WERI-Rb-1 (cell line): ENCODE data around the gene ERI3.

Source experiments
- DNase-seq: peaks from one replicate; pipeline ENCODE4 v3.0.0-alpha.2; 2020
- H3K27ac ChIP-seq: fragments of 250-450 bp; sonication (Bioruptor Pico); 2 replicates; pipeline ENCODE4 v1.5.1; 2020; ENCODE audit warnings: mild to moderate bottlenecking, moderate library complexity
- H3K27me3 ChIP-seq: fragments of 250-450 bp; sonication (Bioruptor Pico); 2 replicates; pipeline ENCODE4 v1.5.1; 2021; ENCODE audit warnings: mild to moderate bottlenecking, low read depth, moderate library complexity; ENCODE audit not compliant: insufficient read depth, severe bottlenecking
- H3K36me3 ChIP-seq: fragments of 250-450 bp; sonication (Bioruptor Pico); 2 replicates; pipeline ENCODE4 v1.5.1; 2020; ENCODE audit warnings: mild to moderate bottlenecking, moderate library complexity
- H3K4me3 ChIP-seq: 2 replicates; pipeline ENCODE4 v1.5.1; 2011; ENCODE audit warnings: low read depth, mild to moderate bottlenecking, control low read depth, low read length
- H3K9me3 ChIP-seq: fragments of 250-450 bp; sonication (Bioruptor Pico); 2 replicates; pipeline ENCODE4 v1.5.1; 2021; ENCODE audit warnings: mild to moderate bottlenecking, moderate library complexity; ENCODE audit not compliant: severe bottlenecking
- TF ChIP-seq, protein P1 (sequence below): IDR thresholded peaks from 2 replicates; pipeline ENCODE4 v1.5.1; 2011; ENCODE audit warnings: low read depth, mild to moderate bottlenecking, control low read depth, inconsistent platforms, low read length

ERI3 gene

DNA sequence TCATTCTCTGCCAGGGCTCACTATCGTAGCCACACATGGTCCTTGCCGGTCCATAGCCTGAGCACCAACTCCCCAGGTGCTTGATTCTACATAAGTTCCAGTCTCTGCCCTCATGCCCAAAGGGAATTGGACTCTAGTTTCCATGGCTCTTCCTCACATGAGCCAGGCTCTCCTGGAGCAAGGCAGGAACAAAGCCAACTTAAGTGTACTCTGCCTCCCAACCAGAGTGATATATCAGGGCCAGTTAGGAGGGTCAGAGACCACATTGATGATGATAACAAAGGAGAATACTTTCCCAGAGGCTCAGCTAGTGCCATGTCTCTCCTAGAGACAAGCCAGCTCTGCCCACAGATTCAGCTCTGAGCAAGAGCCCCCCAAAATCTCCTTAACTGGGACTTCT is 70.9 kb downstream of the ERI3 start:
- Histone ChIP-seq H3K9me3 (no peaks in the 10 kb centered on the region), H3K27ac (no peak overlapping the region), H3K36me3 (peaks cover 56% of the 10 kb centered on the region), H3K27me3 (no peaks in the 10 kb centered on the region), H3K4me3 (no peak overlapping the region)
- no peak for DNase-seq
- TF ChIP-seq, protein P1, sequence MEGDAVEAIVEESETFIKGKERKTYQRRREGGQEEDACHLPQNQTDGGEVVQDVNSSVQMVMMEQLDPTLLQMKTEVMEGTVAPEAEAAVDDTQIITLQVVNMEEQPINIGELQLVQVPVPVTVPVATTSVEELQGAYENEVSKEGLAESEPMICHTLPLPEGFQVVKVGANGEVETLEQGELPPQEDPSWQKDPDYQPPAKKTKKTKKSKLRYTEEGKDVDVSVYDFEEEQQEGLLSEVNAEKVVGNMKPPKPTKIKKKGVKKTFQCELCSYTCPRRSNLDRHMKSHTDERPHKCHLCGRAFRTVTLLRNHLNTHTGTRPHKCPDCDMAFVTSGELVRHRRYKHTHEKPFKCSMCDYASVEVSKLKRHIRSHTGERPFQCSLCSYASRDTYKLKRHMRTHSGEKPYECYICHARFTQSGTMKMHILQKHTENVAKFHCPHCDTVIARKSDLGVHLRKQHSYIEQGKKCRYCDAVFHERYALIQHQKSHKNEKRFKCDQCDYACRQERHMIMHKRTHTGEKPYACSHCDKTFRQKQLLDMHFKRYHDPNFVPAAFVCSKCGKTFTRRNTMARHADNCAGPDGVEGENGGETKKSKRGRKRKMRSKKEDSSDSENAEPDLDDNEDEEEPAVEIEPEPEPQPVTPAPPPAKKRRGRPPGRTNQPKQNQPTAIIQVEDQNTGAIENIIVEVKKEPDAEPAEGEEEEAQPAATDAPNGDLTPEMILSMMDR = no peak

DNA sequence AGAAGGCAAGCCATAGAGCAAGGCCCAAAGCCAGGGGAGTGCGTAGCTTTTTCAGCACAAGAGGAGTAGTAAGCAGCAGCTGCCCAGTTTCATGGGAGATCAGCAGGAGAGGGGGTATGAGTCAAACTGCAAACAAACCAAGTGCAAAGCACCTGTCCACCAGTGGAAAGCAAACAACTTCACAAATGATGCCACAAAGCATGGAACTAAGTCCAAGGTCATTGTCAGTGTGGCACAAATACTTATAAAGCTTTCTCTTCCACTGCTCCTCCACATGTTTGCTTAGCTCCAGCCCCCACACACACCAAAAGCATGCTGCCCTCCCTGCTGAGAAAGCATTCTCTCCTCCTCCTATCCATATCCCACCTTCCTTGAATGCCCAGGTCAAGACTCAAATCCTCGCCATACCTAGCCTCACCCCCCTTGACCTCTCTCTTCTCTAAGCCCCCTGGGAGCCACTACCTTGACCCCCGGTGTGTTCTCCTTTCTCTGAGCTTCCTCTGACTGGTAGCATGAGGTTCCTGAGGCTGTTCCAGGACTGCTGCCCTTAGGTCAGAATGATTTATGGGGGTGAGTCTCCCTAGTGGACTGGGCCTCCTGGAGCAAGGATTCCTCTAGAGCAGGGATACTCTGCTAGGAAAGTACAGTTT is 71.4 kb downstream of the ERI3 start:
- no peak for DNase-seq
- Histone ChIP-seq H3K27ac (no peak overlapping the region), H3K9me3 (no peaks in the 10 kb centered on the region)

DNA sequence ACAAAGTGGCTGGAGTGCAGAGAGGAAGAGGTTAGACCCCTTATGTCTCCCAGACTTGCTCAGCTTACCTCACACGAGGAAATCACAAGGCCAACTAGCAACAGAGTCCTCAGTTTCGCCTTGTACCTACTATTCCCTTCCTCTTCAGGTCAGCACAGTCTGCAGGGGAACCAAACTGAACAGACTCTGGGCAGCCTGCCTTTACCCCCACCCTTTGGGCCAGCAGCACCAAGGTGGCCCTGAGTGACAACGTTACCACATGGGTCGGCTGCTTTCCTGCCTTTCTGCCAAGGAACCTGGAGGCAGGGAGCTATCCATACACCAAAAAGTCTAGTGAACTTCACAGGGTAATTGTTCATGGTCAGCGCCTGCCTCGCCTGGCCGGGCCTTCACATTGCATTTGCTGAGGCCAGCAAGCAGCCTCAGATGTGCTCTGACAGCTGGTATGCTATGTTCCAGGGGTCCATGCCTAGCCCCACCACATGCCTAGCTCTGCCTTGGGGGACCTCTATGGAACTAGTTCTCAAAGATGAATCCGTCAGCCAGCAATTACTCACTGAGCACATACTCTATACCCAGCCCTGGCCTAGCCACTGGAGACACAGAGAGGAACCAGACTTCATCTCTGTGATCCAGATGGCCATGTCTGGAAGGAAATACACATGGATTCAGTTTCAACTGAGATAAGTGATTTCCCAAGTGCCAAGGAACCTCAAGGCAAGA is 72.2 kb downstream of the ERI3 start:
- Histone ChIP-seq H3K27ac (no peak overlapping the region), H3K4me3 (no peak overlapping the region), H3K27me3 (no peaks in the 10 kb centered on the region), H3K36me3 (peaks cover 51% of the 10 kb centered on the region), H3K9me3 (no peaks in the 10 kb centered on the region)
- TF ChIP-seq, protein P1 = no peak
- no peak for DNase-seq

More for the DNA sequence above, 71.4 kb downstream of the ERI3 start:
- Histone ChIP-seq H3K36me3 (peaks cover 56% of the 10 kb centered on the region), H3K27me3 (no peaks in the 10 kb centered on the region), H3K4me3 (no peak overlapping the region)
- TF ChIP-seq, protein P1 = no peak

DNA sequence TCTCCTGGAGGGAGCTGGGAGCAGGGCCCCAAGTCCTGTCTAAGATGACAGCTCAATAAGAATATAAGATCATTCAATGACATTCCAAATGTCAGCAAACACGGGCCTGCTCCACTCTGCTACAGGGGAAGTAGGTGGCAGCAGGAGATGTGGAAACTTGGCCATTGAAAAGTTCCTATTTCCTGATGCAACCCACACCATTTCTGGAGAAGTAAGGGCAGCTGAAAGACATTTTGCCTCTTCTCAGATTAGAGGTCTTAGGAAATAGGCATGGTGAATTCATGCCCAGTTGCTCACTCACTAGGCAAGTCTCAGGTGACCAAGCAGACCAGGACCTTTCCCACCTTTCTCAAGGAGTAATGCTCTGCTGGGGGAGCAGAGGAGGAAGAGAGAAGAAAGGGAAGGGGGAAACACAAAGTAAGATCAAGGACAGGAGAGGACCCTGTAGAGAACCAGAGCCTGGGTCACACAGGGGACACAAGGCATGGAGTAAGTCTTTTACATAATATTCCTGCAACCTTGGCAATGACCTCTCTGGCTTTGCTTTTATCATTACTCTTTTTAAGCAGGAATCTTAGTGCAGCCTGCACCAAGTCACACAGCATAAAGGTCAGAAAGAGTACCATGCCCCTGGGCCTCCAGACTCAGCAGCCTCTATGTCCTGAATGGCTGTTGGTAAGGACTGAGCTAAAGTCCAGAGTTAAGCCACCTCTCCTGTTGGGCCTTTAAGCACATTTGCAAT is 72.9 kb downstream of the ERI3 start:
- no peak overlapping the region for H3K4me3 ChIP-seq

DNA sequence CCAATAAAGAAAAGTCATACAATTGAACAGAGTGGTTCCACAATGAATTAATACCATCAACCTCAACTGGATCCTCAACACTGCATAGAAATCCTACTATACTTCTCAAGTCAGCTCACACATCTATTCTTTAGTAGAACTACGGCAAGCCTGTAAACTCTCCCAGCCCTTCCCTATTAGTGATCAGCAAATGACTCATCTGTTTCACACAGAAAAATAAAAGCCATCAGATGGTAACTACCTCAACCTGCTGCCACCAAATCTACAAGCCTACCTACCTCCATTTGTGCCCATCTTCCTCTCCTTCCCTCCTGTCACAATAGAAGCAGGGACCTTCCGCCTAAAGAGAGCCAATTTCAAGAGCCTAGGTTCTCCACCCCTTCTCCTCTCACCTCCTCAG is 78.2 kb downstream of the ERI3 start:
- DNase-seq = no peak
- peaks cover 16% of the 10 kb centered on the region for H3K36me3 ChIP-seq

More for the DNA sequence above, 72.9 kb downstream of the ERI3 start:
- Histone ChIP-seq H3K36me3 (peaks cover 46% of the 10 kb centered on the region), H3K9me3 (no peaks in the 10 kb centered on the region), H3K27ac (no peak overlapping the region), H3K27me3 (no peaks in the 10 kb centered on the region)
- DNase-seq = no peak
- TF ChIP-seq, protein P1 = no peak

More for the DNA sequence above, 78.2 kb downstream of the ERI3 start:
- TF ChIP-seq, protein P1 = no peak
- no peaks in the 10 kb centered on the region for H3K9me3 ChIP-seq
- H3K27ac ChIP-seq = no peak overlapping the region
- H3K27me3 ChIP-seq = no peaks in the 10 kb centered on the region
- H3K4me3 ChIP-seq = no peak overlapping the region
